ENCODE results near the gene ARID5B.

DNA sequence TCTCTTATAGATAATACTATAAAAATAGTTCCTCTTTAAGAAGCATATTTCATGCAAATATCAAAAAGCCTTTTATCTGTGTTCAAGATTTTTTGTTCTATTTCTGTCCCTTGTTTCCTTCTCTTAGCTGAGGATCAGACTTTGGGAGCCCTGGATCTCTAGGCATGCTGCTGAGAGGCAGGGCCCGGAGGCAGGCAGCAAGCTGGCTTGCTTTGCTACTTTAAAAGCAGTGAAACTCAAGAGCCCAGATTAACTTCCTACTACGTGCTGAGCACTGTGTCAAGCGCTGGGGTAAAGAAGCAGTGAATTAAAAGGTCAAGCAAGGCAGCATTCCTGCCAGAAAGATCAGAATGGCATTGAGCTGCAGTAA lies 31.0 kb upstream of the ARID5B start:
- TF ChIP-seq, protein P1, sequence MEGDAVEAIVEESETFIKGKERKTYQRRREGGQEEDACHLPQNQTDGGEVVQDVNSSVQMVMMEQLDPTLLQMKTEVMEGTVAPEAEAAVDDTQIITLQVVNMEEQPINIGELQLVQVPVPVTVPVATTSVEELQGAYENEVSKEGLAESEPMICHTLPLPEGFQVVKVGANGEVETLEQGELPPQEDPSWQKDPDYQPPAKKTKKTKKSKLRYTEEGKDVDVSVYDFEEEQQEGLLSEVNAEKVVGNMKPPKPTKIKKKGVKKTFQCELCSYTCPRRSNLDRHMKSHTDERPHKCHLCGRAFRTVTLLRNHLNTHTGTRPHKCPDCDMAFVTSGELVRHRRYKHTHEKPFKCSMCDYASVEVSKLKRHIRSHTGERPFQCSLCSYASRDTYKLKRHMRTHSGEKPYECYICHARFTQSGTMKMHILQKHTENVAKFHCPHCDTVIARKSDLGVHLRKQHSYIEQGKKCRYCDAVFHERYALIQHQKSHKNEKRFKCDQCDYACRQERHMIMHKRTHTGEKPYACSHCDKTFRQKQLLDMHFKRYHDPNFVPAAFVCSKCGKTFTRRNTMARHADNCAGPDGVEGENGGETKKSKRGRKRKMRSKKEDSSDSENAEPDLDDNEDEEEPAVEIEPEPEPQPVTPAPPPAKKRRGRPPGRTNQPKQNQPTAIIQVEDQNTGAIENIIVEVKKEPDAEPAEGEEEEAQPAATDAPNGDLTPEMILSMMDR (IDR thresholded peaks at IDR 0.05; ENCODE audit: poor library complexity) = no peak
- TF ChIP-seq EZH2 (IDR thresholded peaks at IDR 0.05; ENCODE audit: borderline replicate concordance) = no peak
